Measurements from ENCODE around the gene RPS6KC1.

GRCh38 chr1:213247038-213247437, 196.0 kb downstream of the RPS6KC1 start:
- TF ChIP-seq EP300 (IDR thresholded peaks at IDR 0.05) (no peak), POLR2A (IDR thresholded peaks at IDR 0.05) (no peak)

Measured in sigmoid colon (tissue), 4 donors.